H1 (cell line): ENCODE results near the gene IL21R. TPM values are rescaled to one million over a fixed set of nuclear protein-coding genes. Genes with fewer than 3 reads are reported as not detected.

Source experiments
- CTCF ChIA-PET: fragments of 300-600 bp; sonication (Branson Sonifier 250); formaldehyde crosslinking; loops from one replicate; lab custom pipeline; 2021; ENCODE audit not compliant: partially characterized antibody; lab: Charles Lee
- POLR2A ChIA-PET: fragments of 300-600 bp; sonication (Branson Sonifier 250); formaldehyde crosslinking; loops from one replicate; lab custom pipeline; 2021; ENCODE audit warnings: inconsistent platforms; ENCODE audit not compliant: partially characterized antibody; lab: Charles Lee
- DNase-seq, 2 experiments: peaks; one replicate each; pipeline versions ENCODE4 v3.0.0 to v3.0.0-alpha.2; 2010 to 2022; ENCODE audit warnings: low spot score in 2 of 2, low read depth in 1 of 2, mixed read lengths in 1 of 2
- FAIRE-seq: peaks from 2 replicates; lab custom pipeline; 2011; peaks lifted over from hg19 to GRCh38; lab: Jason Lieb, UNC
- H2AFZ ChIP-seq: 2 replicates; pipeline ENCODE4 v1.8.1; 2012; ENCODE audit warnings: low read length, inconsistent platforms
- H2AK5ac ChIP-seq: 2 replicates; pipeline ENCODE4 v1.6.1; 2013; ENCODE audit warnings: low read depth, low read length
- H2BK120ac ChIP-seq: replicated peaks from 2 replicates; pipeline ENCODE3; 2013; ENCODE audit warnings: low read depth, low read length, inconsistent platforms
- H2BK12ac ChIP-seq: 2 replicates; pipeline ENCODE4 v1.6.1; 2013; ENCODE audit warnings: low read depth, low read length
- H2BK15ac ChIP-seq: 2 replicates; pipeline ENCODE4 v1.6.1; 2013; ENCODE audit warnings: low read length
- H2BK20ac ChIP-seq: 2 replicates; pipeline ENCODE4 v1.6.1; 2013; ENCODE audit warnings: low read length
- H2BK5ac ChIP-seq: 2 replicates; pipeline ENCODE4 v1.6.1; 2013; ENCODE audit warnings: low read depth, low read length
- H3K14ac ChIP-seq: 2 replicates; pipeline ENCODE4 v1.6.1; 2013; ENCODE audit warnings: inconsistent platforms; ENCODE audit not compliant: insufficient read length
- H3K18ac ChIP-seq: 2 replicates; pipeline ENCODE4 v1.6.1; 2013; ENCODE audit warnings: low read length; ENCODE audit errors: extremely low read depth
- H3K23ac ChIP-seq: 2 replicates; pipeline ENCODE4 v1.6.1; 2013; ENCODE audit warnings: inconsistent platforms; ENCODE audit not compliant: insufficient read length
- H3K23me2 ChIP-seq: 2 replicates; pipeline ENCODE4 v1.6.1; 2013; ENCODE audit warnings: low read depth, low read length
- H3K27ac ChIP-seq: 2 replicates; pipeline ENCODE4 v1.6.1; 2011; ENCODE audit warnings: low read depth, low read length, inconsistent platforms
- H3K27me3 ChIP-seq, 4 experiments: replicated peaks in 1 of 4; 1 replicate in 1 of 4; 2 replicates in 3 of 4; pipeline versions ENCODE4 v1.6.1 to v1.8.1; 2011 to 2013; ENCODE audit warnings: low read length in 3 of 4, mild to moderate bottlenecking in 3 of 4, inconsistent platforms in 2 of 4, mixed read lengths in 2 of 4, moderate library complexity in 1 of 4; ENCODE audit not compliant: control insufficient read depth in 3 of 4, insufficient read depth in 3 of 4; ENCODE audit errors: extremely low read depth in 1 of 4
- H3K36me3 ChIP-seq, 4 experiments: 2 replicates each; pipeline versions ENCODE4 v1.6.1 to v1.8.1; 2011 to 2013; ENCODE audit warnings: mild to moderate bottlenecking in 4 of 4, low read length in 3 of 4, moderate library complexity in 2 of 4, control low read depth in 1 of 4, inconsistent platforms in 1 of 4; ENCODE audit not compliant: insufficient read depth in 4 of 4, control insufficient read depth in 2 of 4
- H3K4ac ChIP-seq: replicated peaks from 2 replicates; pipeline ENCODE3; 2013; ENCODE audit warnings: low read length, low read depth, mixed read lengths, inconsistent platforms; ENCODE audit not compliant: insufficient read length
- H3K4me1 ChIP-seq, 4 experiments: replicated peaks in 1 of 4; 1 replicate in 1 of 4; 2 replicates in 3 of 4; pipeline versions ENCODE4 v1.6.1 to v1.8.1; 2011 to 2013; ENCODE audit warnings: low read length in 3 of 4, inconsistent platforms in 2 of 4, mixed read lengths in 1 of 4; ENCODE audit not compliant: insufficient read depth in 4 of 4, control insufficient read depth in 3 of 4
- H3K4me2 ChIP-seq, 2 experiments: 2 replicates each; pipeline versions ENCODE4 v1.6.1 to v1.8.1; 2011 to 2013; ENCODE audit warnings: low read depth in 2 of 2, low read length in 2 of 2, control low read depth in 1 of 2, inconsistent platforms in 1 of 2, mild to moderate bottlenecking in 1 of 2; ENCODE audit not compliant: insufficient read depth in 1 of 2
- H3K4me3 ChIP-seq, 4 experiments: fragments of 200-600, 300-600 bp in 1 of 4; sonication (generic), shearing (Covaris generic), sonication (Bioruptor Twin) in 1 of 4; 2 replicates each; pipeline versions ENCODE4 v1.5.1 to v1.8.1; 2011 to 2016; ENCODE audit warnings: low read length in 4 of 4, low read depth in 3 of 4, control low read depth in 2 of 4, inconsistent platforms in 2 of 4, mild to moderate bottlenecking in 2 of 4, mixed read lengths in 1 of 4, moderate library complexity in 1 of 4; ENCODE audit not compliant: insufficient read depth in 2 of 4; ENCODE audit errors: extremely low read depth in 1 of 4
- H3K56ac ChIP-seq: replicated peaks from 2 replicates; pipeline ENCODE3; 2013; ENCODE audit warnings: low read depth, mild to moderate bottlenecking, mixed read lengths, low read length, inconsistent platforms; ENCODE audit not compliant: insufficient read length
- H3K79me1 ChIP-seq: 2 replicates; pipeline ENCODE4 v1.6.1; 2013; ENCODE audit warnings: low read depth, low read length, control low read depth
- H3K79me2 ChIP-seq, 2 experiments: 2 replicates each; pipeline versions ENCODE4 v1.6.1 to v1.8.1; 2012 to 2013; ENCODE audit warnings: low read length in 2 of 2, mild to moderate bottlenecking in 2 of 2, inconsistent platforms in 1 of 2; ENCODE audit not compliant: insufficient read depth in 2 of 2, control insufficient read depth in 1 of 2
- H3K9ac ChIP-seq, 4 experiments: replicated peaks in 1 of 4; 1 replicate in 1 of 4; 2 replicates in 3 of 4; pipeline versions ENCODE4 v1.6.1 to v1.8.1; 2011 to 2013; ENCODE audit warnings: low read depth in 3 of 4, low read length in 3 of 4, control low read depth in 2 of 4, mild to moderate bottlenecking in 2 of 4, moderate library complexity in 2 of 4, inconsistent platforms in 1 of 4; ENCODE audit errors: extremely low read depth in 1 of 4
- H3K9me3 ChIP-seq, 2 experiments: 2 replicates each; pipeline versions ENCODE4 v1.6.1 to v1.8.1; 2012 to 2013; ENCODE audit warnings: mild to moderate bottlenecking in 2 of 2, moderate library complexity in 2 of 2, control low read depth in 1 of 2, inconsistent platforms in 1 of 2, low read depth in 1 of 2, low read length in 1 of 2, mixed read lengths in 1 of 2; ENCODE audit not compliant: insufficient read depth in 2 of 2
- H4K20me1 ChIP-seq, 2 experiments: replicated peaks in 1 of 2; 2 replicates each; pipeline versions ENCODE3 to v1.8.1; 2011 to 2013; ENCODE audit warnings: inconsistent platforms in 2 of 2, low read length in 2 of 2, mild to moderate bottlenecking in 1 of 2; ENCODE audit not compliant: insufficient read depth in 2 of 2, control insufficient read depth in 1 of 2
- H4K5ac ChIP-seq: 2 replicates; pipeline ENCODE4 v1.6.1; 2013; ENCODE audit warnings: low read length, low read depth, mixed read lengths, inconsistent platforms; ENCODE audit not compliant: insufficient read length
- H4K8ac ChIP-seq: 2 replicates; pipeline ENCODE4 v1.8.0; 2013; ENCODE audit warnings: mild to moderate bottlenecking, moderate library complexity, low read length, inconsistent platforms; ENCODE audit not compliant: insufficient read depth; ENCODE audit errors: extremely low read depth
- H4K91ac ChIP-seq: replicated peaks from 2 replicates; pipeline ENCODE3; 2013; ENCODE audit warnings: low read length, mixed read lengths, inconsistent platforms; ENCODE audit not compliant: insufficient read length
- CBX8 ChIP-seq: fragments of 300-800, 300-1000 bp; sonication (generic); IDR thresholded peaks from 2 replicates; pipeline ENCODE4 v1.7.1; 2016; ENCODE audit warnings: low read depth, low read length, borderline replicate concordance
- CHD1 ChIP-seq: IDR thresholded peaks from 2 replicates; pipeline ENCODE4 v1.6.1; 2012; ENCODE audit warnings: low read depth, low read length, improper control_type of control experiment
- CREB1 ChIP-seq: IDR thresholded peaks from 2 replicates; pipeline ENCODE4 v1.6.1; 2012; ENCODE audit warnings: inconsistent platforms
- KDM4A ChIP-seq: IDR thresholded peaks from one replicate; pipeline ENCODE4 v1.7.1; 2012; ENCODE audit warnings: low read depth, mild to moderate bottlenecking, moderate library complexity, low read length, inconsistent platforms; ENCODE audit not compliant: severe bottlenecking
- NANOG ChIP-seq: IDR thresholded peaks from 2 replicates; pipeline ENCODE4 v1.6.1; 2011; ENCODE audit warnings: low read length, low read depth, mild to moderate bottlenecking, inconsistent platforms; ENCODE audit not compliant: insufficient read depth, poor library complexity, severe bottlenecking
- NRF1 ChIP-seq: IDR thresholded peaks from 2 replicates; pipeline ENCODE4 v1.6.1; 2011; ENCODE audit warnings: mild to moderate bottlenecking, low read depth, low read length, improper control_type of control experiment
- POLR2AphosphoS5 ChIP-seq: IDR thresholded peaks from 2 replicates; pipeline ENCODE4 v1.6.1; 2011; ENCODE audit warnings: low read depth, low read length
- POU5F1 ChIP-seq: IDR thresholded peaks from 2 replicates; pipeline ENCODE4 v1.6.1; 2011; ENCODE audit warnings: low read depth, mild to moderate bottlenecking, low read length, moderate library complexity
- SP2 ChIP-seq: IDR thresholded peaks from 2 replicates; pipeline ENCODE4 v1.6.1; 2012; ENCODE audit warnings: mild to moderate bottlenecking, low read length, inconsistent platforms
- TBP ChIP-seq: IDR thresholded peaks from 2 replicates; pipeline ENCODE4 v1.6.1; 2011; ENCODE audit warnings: low read depth, low read length, improper control_type of control experiment
- TCF12 ChIP-seq: IDR thresholded peaks from 2 replicates; pipeline ENCODE4 v1.6.1; 2011; ENCODE audit warnings: low read depth, mild to moderate bottlenecking, low read length
- USF2 ChIP-seq: IDR thresholded peaks from 2 replicates; pipeline ENCODE4 v1.6.1; 2011; ENCODE audit warnings: low read length, improper control_type of control experiment
- YY1 ChIP-seq: IDR thresholded peaks from 2 replicates; pipeline ENCODE4 v1.6.1; 2011; ENCODE audit warnings: low read depth, mild to moderate bottlenecking, low read length
- WGBS, 2 experiments: shearing (Covaris generic) in 1 of 2; methylation state at CpG; one replicate each; pipeline versions ENCODE4 v1.1.6 to v1.1.7; 2013 to 2015; ENCODE audit warnings: low lambda C conversion rate in 2 of 2, mixed read lengths in 2 of 2, inconsistent platforms in 1 of 2, low coverage in 1 of 2, missing lambda C conversion rate in 1 of 2; ENCODE audit not compliant: insufficient replicate concordance in 2 of 2, insufficient coverage in 1 of 2, insufficient read length in 1 of 2; ENCODE audit errors: extremely low coverage in 1 of 2, missing lambda C conversion rate in 1 of 2; 5-methylcytosine and 5-hydroxymethylcytosine counted together
- polyA plus RNA-seq, 7 experiments: library from polyadenylated mRNA; depleted of rRNA in 3 of 7; stranded (reverse) in 5 of 7; unstranded in 2 of 7; fragments of >200 nt in 5 of 7; fragments of 200-250 nt in 2 of 7; gene quantifications; 1 replicate in 5 of 7; 2 replicates in 1 of 7; 4 replicates in 1 of 7; pipeline versions ENCODE4 v1.2.1 to v1.2.3, GENCODE V29; 2011 to 2013; ENCODE audit warnings: missing spikeins in 2 of 7, mixed read lengths in 2 of 7
- total RNA-seq: library from RNA; stranded (reverse); fragmentation: NEBNext Ultra II Directional; extraction: Animal tissue kit (Norgen Biotek cat#: 25700); gene quantifications from 2 replicates; pipeline ENCODE4 v1.2.1, GENCODE V29; 2021
- TF ChIP-seq, protein P1 (sequence below): IDR thresholded peaks from 2 replicates; pipeline ENCODE4 v1.6.1; 2012; ENCODE audit warnings: inconsistent platforms

The IL21R gene
- total and polyA plus RNA-seq, 2 of the 8 experiments (the other 6 are each of a cell fraction or from before 2014, with no cell fraction given), result 0.34 to 0.70 TPM

GRCh38 chr16:27499659-27500055 is 97.7 kb downstream of the IL21R start:
- POLR2A ChIA-PET, result no interaction called here
- Histone ChIP-seq H3K79me1 (no peaks in the 10 kb centered on the region), H3K4me2 (no peak overlapping the region), H2BK15ac (no peak overlapping the region), H2BK5ac (no peak overlapping the region), H3K9me3 (no peaks in the 10 kb centered on the region), H4K8ac (no peak overlapping the region), H4K20me1 (peaks cover 4 to 6% of the 10 kb centered on the region in 2 experiments), H2BK120ac (no peak overlapping the region), H4K5ac (no peak overlapping the region), H3K4me3 (no peak overlapping the region), H3K18ac (no peak overlapping the region), H3K36me3 (peaks cover 31 to 83% (median 73%) of the 10 kb centered on the region in 4 experiments), H3K23ac (no peak overlapping the region), H3K4me1 (no peaks in the 10 kb centered on the region), H2BK12ac (no peak overlapping the region), H2AK5ac (no peak overlapping the region), H3K27ac (no peak overlapping the region), H2AFZ (no peak overlapping the region), H3K56ac (no peak overlapping the region), H3K23me2 (no peaks in the 10 kb centered on the region), H3K79me2 (no peaks in the 10 kb centered on the region), H2BK20ac (no peak overlapping the region), H3K9ac (no peak overlapping the region), H3K4ac (no peak overlapping the region), H4K91ac (no peak overlapping the region), H3K27me3 (no peaks in the 10 kb centered on the region), H3K14ac (no peak overlapping the region)
- DNase-seq, result no peak
- 84% methylated on average over 9 of the region's 9 CpGs; no CpG with 5 or more reads in 1 of the 2 experiments for whole genome bisulfite sequencing, 2 experiments
- CTCF ChIA-PET, result interaction anchor here (1.5 to 1.9 kb wide), 3 partner anchors 11 to 16 kb away, joined by 4 to 12 read pairs (median 6); no protein-coding TSS in a partner anchor
- FAIRE-seq, result no peak
- TF ChIP-seq USF2 (no peak), POU5F1 (no peak), POLR2AphosphoS5 (no peak), NRF1 (no peak), CBX8 (no peak), SP2 (no peak), TBP (no peak), CHD1 (no peak), TCF12 (no peak), KDM4A (no peak), YY1 (no peak), NANOG (no peak), CREB1 (no peak)
- TF ChIP-seq, protein P1, sequence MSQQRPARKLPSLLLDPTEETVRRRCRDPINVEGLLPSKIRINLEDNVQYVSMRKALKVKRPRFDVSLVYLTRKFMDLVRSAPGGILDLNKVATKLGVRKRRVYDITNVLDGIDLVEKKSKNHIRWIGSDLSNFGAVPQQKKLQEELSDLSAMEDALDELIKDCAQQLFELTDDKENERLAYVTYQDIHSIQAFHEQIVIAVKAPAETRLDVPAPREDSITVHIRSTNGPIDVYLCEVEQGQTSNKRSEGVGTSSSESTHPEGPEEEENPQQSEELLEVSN, result no peak
